Testis (tissue), 3 donors: ENCODE measurements around the gene PIP5K1A. TPM values are rescaled to one million over a fixed set of nuclear protein-coding genes. Genes with fewer than 3 reads are reported as not detected.
"Not testable (repeated sequence)": the region's sequence is repeated elsewhere in the genome, so short reads cannot be mapped to it uniquely, and the experiment has no call there.

Source experiments
- DNase-seq: peaks from one replicate; pipeline ENCODE4 v3.0.0-alpha.2; 2019
- H3K27ac ChIP-seq, 2 donors: fragments of 200-600 bp; sonication (generic); one replicate each; pipeline ENCODE4 v1.5.1; 2019
- H3K27me3 ChIP-seq: fragments of 200-600 bp; sonication (generic); one replicate; pipeline ENCODE4 v1.5.1; 2019
- H3K36me3 ChIP-seq: fragments of 200-600 bp; sonication (generic); one replicate; pipeline ENCODE4 v1.5.1; 2017; ENCODE audit warnings: low read depth; ENCODE audit errors: missing control alignments
- H3K4me1 ChIP-seq: fragments of 200-600 bp; sonication (generic); one replicate; pipeline ENCODE4 v1.5.1; 2019
- H3K4me3 ChIP-seq, 2 donors: fragments of 200-600 bp; sonication (generic); one replicate each; pipeline ENCODE4 v1.5.1; 2017 to 2019
- H3K9me3 ChIP-seq: fragments of 200-600 bp; sonication (generic); one replicate; pipeline ENCODE4 v1.5.1; 2017
- CTCF ChIP-seq, 3 experiments: fragments of 450-650 bp in 2 of 3; fragments of 200-600 bp in 1 of 3; sonication (generic) in 1 of 3; IDR thresholded peaks; one replicate each; pipeline ENCODE4 v1.5.1; 2016 to 2019; ENCODE audit warnings: antibody characterized with exemption in 3 of 3, mild to moderate bottlenecking in 2 of 3, moderate library complexity in 1 of 3
- POLR2A ChIP-seq: fragments of 450-650 bp; IDR thresholded peaks from one replicate; pipeline ENCODE4 v1.6.1; 2017; ENCODE audit warnings: antibody characterized with exemption, mild to moderate bottlenecking, moderate library complexity
- WGBS, 2 donors: methylation state at CpG; one replicate each; pipeline ENCODE4 v1.1.5; 2018; 5-methylcytosine and 5-hydroxymethylcytosine counted together
- intact Hi-C: fragments of 100-400 bp; cut with DNase I; formaldehyde crosslinking; loops from one replicate; pipeline ENCODE4 v1.15.1; 2023; ENCODE audit warnings: low total_unique reads
- polyA plus RNA-seq: library from polyadenylated mRNA; stranded (reverse); fragments of 350-450 nt; fragmentation: Illumina TruSeq; extraction: RNeasy Lipid Tissue Mini Kit (QIAGEN cat#74804); gene quantifications from one replicate; pipeline ENCODE4 v1.2.3, GENCODE V29; 2014; ENCODE audit warnings: low read depth, low replicate concordance; ENCODE audit not compliant: insufficient read depth
- total RNA-seq, 2 donors: library from RNA; depleted of rRNA; stranded (reverse); fragments of >200 nt; gene quantifications; one replicate each; pipeline ENCODE4 v1.2.3, GENCODE V29; 2016

Gene PIP5K1A
- total and polyA plus RNA-seq, 3 donors from 2014 or later = 94.1 to 234 (median 168) TPM

GRCh38 chr1:151193856-151194255 lies 4.5 kb upstream of the PIP5K1A start:
- intact Hi-C loops = loop anchor here (5.0 kb wide), 1 partner anchor 153 kb away; the partner anchor contains the start of gene RFX5
- no peak for TF ChIP-seq CTCF (IDR thresholded peaks at IDR 0.05)
- no peak for TF ChIP-seq POLR2A

DNA sequence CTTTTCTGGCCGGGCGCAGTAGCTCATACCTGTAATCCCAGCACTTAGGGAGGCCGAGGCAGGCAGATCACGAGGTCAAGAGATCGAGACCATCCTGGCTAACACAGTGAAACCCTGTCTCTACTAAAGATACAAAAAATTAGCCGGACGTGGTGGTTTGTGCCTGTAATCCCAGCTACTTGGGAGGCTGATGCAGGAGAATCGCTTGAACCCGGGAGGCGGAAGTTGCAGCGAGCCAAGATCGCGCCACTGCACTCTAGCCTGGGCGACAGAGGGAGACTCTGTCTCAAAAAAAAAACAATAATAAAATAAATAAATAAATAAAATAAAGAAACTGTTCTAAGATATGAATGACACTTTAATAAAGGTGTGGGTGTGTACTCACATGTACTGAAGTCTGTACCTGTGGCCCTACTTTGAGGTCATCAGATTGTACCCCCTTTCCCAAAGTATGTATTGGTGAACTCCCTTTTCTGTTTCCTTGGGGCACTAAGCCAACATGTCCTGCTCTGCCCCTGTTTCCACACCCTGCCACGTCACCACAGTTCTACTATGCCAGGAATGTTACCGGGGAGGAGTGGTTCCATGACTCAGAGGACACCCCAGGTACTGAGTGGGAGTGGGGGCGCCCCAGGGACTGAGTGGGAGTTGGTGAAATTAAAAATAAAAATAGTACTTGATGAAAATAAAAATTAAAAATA lies 3.3 kb upstream of the PIP5K1A start:
- not testable (repeated sequence) for H3K27ac ChIP-seq, H3K36me3 ChIP-seq, H3K27me3 ChIP-seq, H3K9me3 ChIP-seq, H3K4me3 ChIP-seq
- H3K4me1 ChIP-seq = peaks cover 20% of the 10 kb centered on the region
- peak; percentile 32 for DNase-seq
- WGBS, 2 donors = 82 to 83% methylated on average over 17 of the region's 17 CpGs
- intact Hi-C loops = loop anchor here (5.0 kb wide), 1 partner anchor 152 kb away; the partner anchor contains the start of gene RFX5

More at GRCh38 chr1:151193856-151194255, 4.5 kb upstream of the PIP5K1A start:
- H3K27me3 ChIP-seq = no peaks in the 10 kb centered on the region
- no peak overlapping the region for H3K4me3 ChIP-seq
- no peaks in the 10 kb centered on the region for H3K36me3 ChIP-seq
- no peaks in the 10 kb centered on the region for H3K9me3 ChIP-seq
- no peak for DNase-seq
- WGBS, 2 donors = 78 to 85% methylated on average over 1 of the region's 1 CpG
- no peak overlapping the region for H3K27ac ChIP-seq
- peaks cover 22% of the 10 kb centered on the region for H3K4me1 ChIP-seq

DNA sequence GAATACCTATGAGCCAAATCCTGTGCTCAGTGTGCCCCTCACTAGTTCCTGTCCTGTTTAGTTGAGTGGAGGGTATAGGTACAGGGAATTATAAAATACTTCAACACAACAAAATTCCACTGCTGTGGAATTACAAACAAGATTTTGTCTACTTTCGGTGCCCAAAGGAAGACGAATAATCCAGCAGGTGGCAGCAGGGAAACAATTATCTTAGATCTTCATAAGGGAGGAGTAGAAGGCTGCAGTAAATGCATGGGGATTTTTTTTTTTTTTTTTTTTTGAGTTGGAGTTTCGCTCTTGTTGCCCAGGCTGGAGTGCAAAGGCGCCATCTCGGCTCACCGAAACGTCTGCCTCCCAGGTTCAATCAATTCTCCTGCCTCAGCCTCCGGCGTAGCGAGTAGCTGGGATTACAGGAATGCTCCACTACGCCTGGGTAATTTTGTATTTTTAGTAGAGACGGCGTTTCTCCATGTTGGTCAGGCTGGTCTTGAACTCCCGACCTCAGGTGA lies 2.0 kb upstream of the PIP5K1A start:
- H3K27ac ChIP-seq = peak overlapping the region in 1 of 2 donors; percentile 80
- 21 to 25% methylated on average over 14 of the region's 14 CpGs for WGBS, 2 donors
- DNase-seq = peak; percentile 89
- intact Hi-C loops = no loop called here
- H3K4me3 ChIP-seq = peak overlapping the region; percentile 77 to 96
- H3K4me1 ChIP-seq = peaks cover 25% of the 10 kb centered on the region
- H3K27me3 ChIP-seq = no peaks in the 10 kb centered on the region
- no peak for TF ChIP-seq POLR2A
- peak; percentile 53 to 78 (median 54) for TF ChIP-seq CTCF (IDR thresholded peaks at IDR 0.05)
- H3K9me3 ChIP-seq = no peaks in the 10 kb centered on the region
- H3K36me3 ChIP-seq = no peaks in the 10 kb centered on the region

- H3K9me3 ChIP-seq = no peaks in the 10 kb centered on the region
- 3 to 10% methylated on average over 10 of the region's 10 CpGs for WGBS, 2 donors
Observed at GRCh38 chr1:151197863-151198253, 494 bp upstream of the PIP5K1A start.

More at GRCh38 chr1:151197863-151198253, 494 bp upstream of the PIP5K1A start:
- H3K4me1 ChIP-seq = peaks cover 32% of the 10 kb centered on the region
- H3K27me3 ChIP-seq = no peaks in the 10 kb centered on the region
- intact Hi-C loops = no loop called here
- peak overlapping the region; percentile 77 to 96 for H3K4me3 ChIP-seq
- H3K27ac ChIP-seq = peak overlapping the region; percentile 92 to 96
- no peak for TF ChIP-seq POLR2A
- no peak for TF ChIP-seq CTCF (IDR thresholded peaks at IDR 0.05)
- DNase-seq = no peak
- no peaks in the 10 kb centered on the region for H3K36me3 ChIP-seq
